GM13977 (cell line): Measurements from ENCODE around the gene DGKD.

ENCODE experiments used
- DNase-seq: peaks from one replicate; pipeline ENCODE4 v3.0.0; 2012; ENCODE audit warnings: low spot score
- CTCF ChIP-seq: IDR thresholded peaks from 2 replicates; pipeline ENCODE4 v1.5.1; 2012; ENCODE audit warnings: mild to moderate bottlenecking, control low read depth; ENCODE audit not compliant: insufficient read depth; ENCODE audit errors: extremely low read depth, missing control alignments
- in situ Hi-C: fragments of 300-500 bp; cut with MboI; formaldehyde crosslinking; loops from one replicate; pipeline ENCODE4 v1.12.0; 2022; ENCODE audit warnings: low sequenced_read_pairs, low pct_unique_long_range_greater_than_20kb, mixed read lengths, inconsistent platforms; ENCODE audit not compliant: unreplicated experiment

DGKD gene

GRCh38 chr2:233416706-233417105 is 62.4 kb downstream of the DGKD start:
- in situ Hi-C loops: no loop called here
- no peak for DNase-seq
- TF ChIP-seq CTCF: no peak

DNA sequence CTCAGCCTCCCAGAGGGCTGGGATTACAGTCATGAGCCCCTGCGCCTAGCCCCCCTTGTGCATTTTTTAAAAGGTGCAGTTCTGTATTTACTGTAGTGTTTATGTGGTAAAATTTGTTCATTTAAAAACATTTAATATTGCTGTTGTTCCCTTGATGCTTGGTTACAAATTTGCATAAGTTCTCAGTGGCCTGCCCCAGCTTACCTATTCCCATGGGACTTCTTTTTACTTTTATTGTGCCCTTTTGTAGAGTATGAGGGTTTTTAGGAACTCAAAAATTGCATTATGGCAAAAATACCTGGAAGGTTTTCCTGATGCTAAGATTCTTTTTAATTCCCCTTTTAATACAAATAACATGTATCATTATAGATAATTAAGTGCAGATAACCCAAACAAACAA is 63.0 kb downstream of the DGKD start:
- in situ Hi-C loops: no loop called here
- no peak for TF ChIP-seq CTCF
- no peak for DNase-seq

GRCh38 chr2:233418052-233418760 is 63.9 kb downstream of the DGKD start:
- in situ Hi-C loops: no loop called here
- TF ChIP-seq CTCF: no peak

DNA sequence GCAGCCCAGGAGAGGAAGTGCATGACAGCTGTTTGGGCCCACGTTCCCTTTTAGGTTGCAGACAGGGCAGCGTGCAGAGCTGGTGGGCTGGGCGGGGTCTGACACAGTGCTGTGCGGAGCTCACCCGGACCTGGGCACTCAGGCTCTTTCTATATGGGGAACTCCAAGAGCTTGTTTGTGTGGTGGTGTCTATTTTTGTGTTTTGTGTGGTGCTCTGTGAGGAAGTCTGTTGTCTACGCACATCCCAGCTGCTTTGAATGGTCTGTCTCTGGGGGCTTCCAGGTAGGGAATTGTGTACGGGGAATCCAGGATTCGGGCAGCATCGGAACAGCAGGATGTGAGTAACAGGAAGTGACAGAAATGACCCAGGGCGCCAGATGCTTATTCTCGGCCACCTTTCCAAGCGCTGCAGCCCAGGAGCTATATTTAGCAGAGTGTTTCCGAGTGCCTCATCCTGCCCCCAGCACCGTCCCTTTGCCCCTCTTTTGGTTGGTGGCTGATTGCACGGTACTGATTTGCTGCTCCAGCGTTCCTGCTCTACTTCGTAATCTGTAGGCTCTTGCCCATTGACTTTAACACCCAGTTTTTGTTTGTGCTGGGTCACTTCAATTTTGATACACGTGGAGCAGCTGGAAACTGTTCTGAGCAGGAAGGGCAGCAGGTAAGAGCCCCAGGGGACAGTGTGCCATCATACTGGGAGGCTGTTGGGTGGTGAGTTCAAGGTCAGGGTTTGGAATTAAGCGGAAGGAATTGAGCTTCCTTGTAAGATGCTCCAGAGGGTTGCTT is 64.7 kb downstream of the DGKD start:
- TF ChIP-seq CTCF: no peak
- DNase-seq: no peak
- in situ Hi-C loops: no loop called here

More at GRCh38 chr2:233418052-233418760, 63.9 kb downstream of the DGKD start:
- DNase-seq: no peak

DNA sequence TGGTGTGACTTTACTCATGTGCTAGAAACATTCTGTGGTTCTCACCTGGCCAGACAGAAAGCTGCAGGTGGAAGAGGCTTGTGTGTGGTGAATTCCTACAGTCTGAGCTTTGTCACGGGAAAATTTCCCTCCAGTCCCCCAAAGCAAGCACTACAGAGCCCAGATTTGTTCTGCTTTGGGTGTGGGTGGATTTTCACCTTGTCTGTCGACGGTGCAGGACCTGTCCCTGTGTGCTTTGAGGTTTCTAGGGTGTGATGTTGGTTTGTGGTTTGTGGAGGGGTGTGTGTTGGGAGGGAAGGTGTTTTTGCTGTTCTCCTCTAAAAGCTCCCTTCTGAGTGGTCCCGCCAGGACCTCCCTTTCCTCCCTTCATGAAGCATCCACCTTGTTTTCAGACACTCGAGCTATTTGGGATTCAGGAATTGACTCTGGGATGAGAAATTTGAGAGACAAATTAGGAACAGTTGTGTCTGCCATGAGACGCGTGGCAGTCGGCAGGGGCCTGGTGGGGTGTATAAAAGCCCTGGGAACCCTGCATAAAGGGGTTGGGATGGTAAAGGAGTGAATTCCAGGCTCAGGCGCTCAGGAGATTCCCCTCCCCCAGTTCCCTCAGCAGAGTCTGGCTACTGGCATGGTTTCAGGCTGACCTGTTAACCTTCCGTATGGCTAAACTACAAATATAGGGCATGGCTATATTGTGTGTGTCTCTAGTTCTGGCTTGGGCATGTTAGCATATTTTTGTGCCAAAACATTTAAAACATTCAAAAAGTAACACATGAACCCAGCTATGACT is 65.5 kb downstream of the DGKD start:
- in situ Hi-C loops: no loop called here
- DNase-seq: no peak
- TF ChIP-seq CTCF: no peak

DNA sequence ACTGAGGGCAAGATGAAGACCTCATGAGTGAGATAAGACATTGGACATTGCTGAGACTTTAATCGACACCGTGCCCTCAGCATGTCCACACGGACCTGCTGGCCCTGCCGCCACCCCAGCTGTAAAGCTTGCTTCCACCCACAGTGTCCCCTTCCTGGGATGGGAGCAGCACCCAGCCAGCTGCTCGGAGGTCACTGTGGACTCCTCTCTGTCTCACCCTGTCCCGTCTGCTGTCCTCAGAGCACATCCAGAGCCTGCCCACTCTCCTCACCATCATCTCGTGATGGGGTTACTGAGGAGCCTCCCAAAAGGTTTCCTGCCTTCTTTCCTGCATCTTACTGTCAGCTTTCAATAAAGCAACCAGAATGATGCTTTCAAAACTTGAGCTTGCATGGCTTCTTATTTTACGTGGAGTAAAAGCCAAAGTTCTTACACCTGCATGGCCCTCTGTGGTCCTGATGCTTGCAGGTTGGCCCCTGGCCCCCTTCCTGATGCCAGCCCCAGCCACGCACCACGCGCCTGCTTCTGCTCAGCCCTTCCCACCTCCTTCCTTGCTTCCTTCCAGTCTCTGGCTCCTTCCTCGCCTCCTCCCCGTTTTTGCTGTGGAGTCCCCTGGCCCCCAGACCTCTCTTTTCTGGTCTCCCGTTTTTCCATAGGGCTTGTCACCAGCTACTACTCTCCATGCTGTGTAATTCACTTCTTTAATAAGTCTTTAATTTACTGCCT is 67.0 kb downstream of the DGKD start:
- DNase-seq: no peak
- in situ Hi-C loops: no loop called here

More for the DNA sequence above, 67.0 kb downstream of the DGKD start:
- no peak for TF ChIP-seq CTCF
